Keratinocyte (primary cell): ENCODE measurements around the gene BANK1.

Experiments used
- CTCF ChIP-seq, 3 experiments: IDR thresholded peaks in 1 of 3; conservative IDR thresholded peaks in 1 of 3; optimal IDR thresholded peaks in 1 of 3; 2 replicates in 2 of 3; 3 replicates in 1 of 3; pipeline versions ENCODE3 to v1.5.1; 2011; ENCODE audit warnings: low read length in 3 of 3, mild to moderate bottlenecking in 3 of 3, moderate library complexity in 2 of 3, control low read depth in 1 of 3, inconsistent platforms in 1 of 3; ENCODE audit not compliant: insufficient read depth in 2 of 3; ENCODE audit errors: extremely low read depth in 1 of 3
- EZH2 ChIP-seq: IDR thresholded peaks from one replicate; pipeline ENCODE4 v1.6.1; 2012; ENCODE audit warnings: inconsistent platforms, mild to moderate bottlenecking, low read length, moderate library complexity

GRCh38 chr4:101858641-101859040 lies 68.1 kb downstream of the BANK1 start:
- TF ChIP-seq CTCF (optimal IDR thresholded peaks at IDR 0.05 in 1 of 3, IDR thresholded peaks at IDR 0.05 in 1 of 3, conservative IDR thresholded peaks at IDR 0.05 in 1 of 3; ENCODE audit: extremely low read depth in 1 of 3, insufficient read depth in 2 of 3, low read length in 3 of 3) (no peak), EZH2 (no peak)
